Peyer's patch (tissue), 4 donors: ENCODE data around the gene IL1RN. TPM values are rescaled to one million over a fixed set of nuclear protein-coding genes. Genes with fewer than 3 reads are reported as not detected.

Experiments used
- DNase-seq, 3 donors: peaks; one replicate each; pipeline ENCODE4 v3.0.0-alpha.2; 2017 to 2019
- H3K27ac ChIP-seq, 4 donors: fragments of 200-600 bp; sonication (generic); one replicate each; pipeline ENCODE4 v1.5.1; 2016 to 2019
- H3K27me3 ChIP-seq, 2 donors: fragments of 200-600 bp; sonication (generic); one replicate each; pipeline ENCODE4 v1.5.1; 2019
- H3K36me3 ChIP-seq, 3 donors: fragments of 200-600 bp; sonication (generic); one replicate each; pipeline ENCODE4 v1.5.1; 2016 to 2019
- H3K4me1 ChIP-seq, 4 donors: fragments of 200-600 bp; sonication (generic); one replicate each; pipeline ENCODE4 v1.5.1; 2016 to 2019
- H3K4me3 ChIP-seq, 4 donors: fragments of 200-600 bp; sonication (generic); 1 replicate in 3 of 4; 2 replicates in 1 of 4; pipeline ENCODE4 v1.5.1; 2016 to 2019; ENCODE audit warnings: mild to moderate bottlenecking in 1 of 4
- H3K9me3 ChIP-seq, 4 donors: fragments of 200-600 bp; sonication (generic); one replicate each; pipeline ENCODE4 v1.5.1; 2016 to 2019; ENCODE audit warnings: mild to moderate bottlenecking in 1 of 4
- POLR2A ChIP-seq, 2 donors: fragments of 450-650 bp; IDR thresholded peaks; one replicate each; pipeline ENCODE4 v1.5.1; 2017; ENCODE audit warnings: antibody characterized with exemption in 2 of 2, mild to moderate bottlenecking in 2 of 2, moderate library complexity in 2 of 2
- total RNA-seq, 4 donors: library from RNA; depleted of rRNA; stranded (reverse); fragments of >200 nt; gene quantifications; one replicate each; pipeline ENCODE4 v1.1.0, GENCODE V29; 2016
- TF ChIP-seq, protein P1 (sequence below), 6 experiments: fragments of 450-650 bp in 4 of 6; fragments of 200-600 bp in 2 of 6; sonication (generic) in 1 of 6; IDR thresholded peaks; one replicate each; pipeline ENCODE4 v1.5.1; 2017 to 2019; ENCODE audit warnings: antibody characterized with exemption in 6 of 6, mild to moderate bottlenecking in 3 of 6, moderate library complexity in 1 of 6

The IL1RN gene
- total RNA-seq, 4 donors from 2014 or later, result 8.0 to 42.7 (median 17.7) TPM; not detected in 1

GRCh38 chr2:113132414-113133021 lies 5.1 kb downstream of the IL1RN start:
- H3K27ac ChIP-seq, result no peak overlapping the region
- no peak for TF ChIP-seq POLR2A (IDR thresholded peaks at IDR 0.05)
- TF ChIP-seq, protein P1, sequence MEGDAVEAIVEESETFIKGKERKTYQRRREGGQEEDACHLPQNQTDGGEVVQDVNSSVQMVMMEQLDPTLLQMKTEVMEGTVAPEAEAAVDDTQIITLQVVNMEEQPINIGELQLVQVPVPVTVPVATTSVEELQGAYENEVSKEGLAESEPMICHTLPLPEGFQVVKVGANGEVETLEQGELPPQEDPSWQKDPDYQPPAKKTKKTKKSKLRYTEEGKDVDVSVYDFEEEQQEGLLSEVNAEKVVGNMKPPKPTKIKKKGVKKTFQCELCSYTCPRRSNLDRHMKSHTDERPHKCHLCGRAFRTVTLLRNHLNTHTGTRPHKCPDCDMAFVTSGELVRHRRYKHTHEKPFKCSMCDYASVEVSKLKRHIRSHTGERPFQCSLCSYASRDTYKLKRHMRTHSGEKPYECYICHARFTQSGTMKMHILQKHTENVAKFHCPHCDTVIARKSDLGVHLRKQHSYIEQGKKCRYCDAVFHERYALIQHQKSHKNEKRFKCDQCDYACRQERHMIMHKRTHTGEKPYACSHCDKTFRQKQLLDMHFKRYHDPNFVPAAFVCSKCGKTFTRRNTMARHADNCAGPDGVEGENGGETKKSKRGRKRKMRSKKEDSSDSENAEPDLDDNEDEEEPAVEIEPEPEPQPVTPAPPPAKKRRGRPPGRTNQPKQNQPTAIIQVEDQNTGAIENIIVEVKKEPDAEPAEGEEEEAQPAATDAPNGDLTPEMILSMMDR (IDR thresholded peaks at IDR 0.05), result no peak
- H3K36me3 ChIP-seq, result no peaks in the 10 kb centered on the region
- no peak for DNase-seq
- no peaks in the 10 kb centered on the region for H3K4me1 ChIP-seq
- H3K9me3 ChIP-seq, result no peaks in the 10 kb centered on the region
- H3K4me3 ChIP-seq, result no peak overlapping the region
- no peaks in the 10 kb centered on the region for H3K27me3 ChIP-seq

GRCh38 chr2:113133704-113134598 lies 6.6 kb downstream of the IL1RN start:
- peaks cover 0 to under 1% (median 0%) of the 10 kb centered on the region in 4 donors for H3K4me1 ChIP-seq
- no peak overlapping the region for H3K27ac ChIP-seq
- no peaks in the 10 kb centered on the region for H3K36me3 ChIP-seq
- H3K9me3 ChIP-seq, result no peaks in the 10 kb centered on the region
- H3K4me3 ChIP-seq, result no peak overlapping the region
- H3K27me3 ChIP-seq, result no peaks in the 10 kb centered on the region
- TF ChIP-seq, protein P1 (IDR thresholded peaks at IDR 0.05), result no peak
- no peak for TF ChIP-seq POLR2A (IDR thresholded peaks at IDR 0.05)
- no peak for DNase-seq

DNA sequence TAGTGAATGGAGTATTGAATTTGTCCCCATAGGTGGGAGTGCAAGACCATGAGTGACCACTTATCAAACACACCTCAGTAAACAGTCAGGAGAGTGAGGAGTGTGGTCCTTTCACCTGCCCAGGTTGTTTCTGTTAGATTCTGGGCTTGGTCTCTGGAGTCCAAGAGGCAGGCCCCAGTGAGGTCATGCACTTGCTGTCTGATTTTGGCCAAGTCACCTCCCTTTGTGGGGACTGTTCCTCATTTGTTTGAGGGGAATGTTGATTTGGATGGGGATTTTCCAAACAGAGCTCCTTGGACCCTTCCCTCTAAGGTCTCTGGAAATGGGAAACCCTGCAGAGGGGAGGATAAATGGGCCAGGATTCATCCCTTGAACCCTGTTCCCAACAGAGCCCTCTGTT lies 7.3 kb downstream of the IL1RN start:
- TF ChIP-seq, protein P1 (IDR thresholded peaks at IDR 0.05), result no peak
- TF ChIP-seq POLR2A (IDR thresholded peaks at IDR 0.05), result no peak
- Histone ChIP-seq H3K36me3 (no peaks in the 10 kb centered on the region), H3K9me3 (no peaks in the 10 kb centered on the region)

DNA sequence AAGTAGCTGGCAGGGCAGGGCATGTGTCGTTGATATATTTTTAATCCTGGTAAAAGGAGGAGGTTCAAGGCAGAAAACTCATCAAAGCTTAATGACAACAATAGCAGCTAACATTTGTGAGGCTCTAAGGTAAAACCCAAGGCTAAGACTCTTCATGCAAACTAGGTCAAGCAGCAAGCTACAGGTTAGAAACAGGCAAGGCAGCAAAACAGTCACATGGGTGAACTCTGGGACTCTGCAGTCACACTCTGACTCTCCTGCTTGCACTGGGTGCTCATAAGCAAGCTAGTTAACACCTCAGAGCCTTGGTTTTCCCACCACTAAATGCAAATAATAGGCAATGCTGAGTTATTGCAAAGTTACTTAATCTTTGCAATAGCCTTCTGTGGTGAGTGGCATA lies 7.9 kb downstream of the IL1RN start:
- Histone ChIP-seq H3K36me3 (no peaks in the 10 kb centered on the region), H3K27ac (no peak overlapping the region), H3K9me3 (no peaks in the 10 kb centered on the region), H3K27me3 (no peaks in the 10 kb centered on the region), H3K4me1 (peaks cover 0 to 6% (median 0%) of the 10 kb centered on the region in 4 donors), H3K4me3 (no peak overlapping the region)
- DNase-seq, result no peak
- TF ChIP-seq, protein P1 (IDR thresholded peaks at IDR 0.05), result no peak

More for the DNA sequence above, 7.3 kb downstream of the IL1RN start:
- H3K27ac ChIP-seq, result no peak overlapping the region
- no peaks in the 10 kb centered on the region for H3K27me3 ChIP-seq
- peaks cover 0 to 6% (median 0%) of the 10 kb centered on the region in 4 donors for H3K4me1 ChIP-seq
- H3K4me3 ChIP-seq, result no peak overlapping the region
- no peak for DNase-seq

DNA sequence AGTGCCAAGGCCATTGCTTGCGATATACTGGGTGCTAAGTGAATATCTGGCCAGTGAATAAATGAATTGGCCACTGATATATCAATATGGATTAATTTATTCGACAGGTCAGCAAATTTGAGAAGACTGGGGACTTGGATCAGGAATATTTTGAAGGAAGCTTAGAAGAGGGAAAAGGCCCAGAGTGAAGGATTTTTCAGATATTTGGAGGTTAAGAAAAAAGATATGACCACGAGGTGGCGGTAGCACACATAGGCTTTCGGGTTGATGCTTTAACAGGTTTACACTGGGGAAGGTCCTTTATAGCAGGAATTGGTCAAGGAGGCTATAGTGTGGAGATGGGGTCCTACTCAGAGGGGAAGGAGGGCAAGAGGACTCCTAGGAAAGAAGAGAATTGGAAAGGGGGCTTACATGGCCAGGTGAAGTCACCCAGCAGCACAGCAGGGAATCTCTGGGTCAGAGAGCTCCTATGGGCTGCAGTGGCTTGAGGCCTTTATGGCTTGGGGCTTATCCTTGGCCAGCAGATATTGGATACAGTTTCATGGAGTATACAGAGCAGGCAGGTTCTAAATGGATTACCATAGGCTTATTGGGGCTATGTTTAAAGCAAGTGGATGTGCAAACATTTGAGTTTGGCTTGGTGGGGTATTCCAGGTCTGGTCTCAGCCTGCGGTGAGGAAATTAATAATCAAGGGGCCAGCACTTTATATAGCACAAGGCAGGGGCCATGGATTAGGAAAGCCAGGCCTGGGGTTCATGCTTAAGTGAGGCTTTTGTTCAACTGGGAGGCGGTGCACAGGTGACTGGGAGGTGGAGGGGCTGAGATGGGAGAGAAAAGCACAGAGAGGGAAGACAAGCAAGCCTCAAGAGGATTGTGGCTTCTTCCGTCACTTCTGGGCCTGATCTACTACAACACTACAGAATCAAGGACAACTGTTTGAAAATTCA lies 9.7 kb downstream of the IL1RN start:
- no peak overlapping the region for H3K27ac ChIP-seq
- peak in 2 of 3 donors; percentile 45 to 73 for DNase-seq
- no peaks in the 10 kb centered on the region for H3K36me3 ChIP-seq
- no peaks in the 10 kb centered on the region for H3K27me3 ChIP-seq
- peaks cover 0 to 6% (median 0%) of the 10 kb centered on the region in 4 donors for H3K4me1 ChIP-seq
- H3K9me3 ChIP-seq, result no peaks in the 10 kb centered on the region
- TF ChIP-seq, protein P1 (IDR thresholded peaks at IDR 0.05), result peak; percentile 38 to 76 (median 72)
- no peak for TF ChIP-seq POLR2A (IDR thresholded peaks at IDR 0.05)
- H3K4me3 ChIP-seq, result no peak overlapping the region
